ENCODE data around the gene GPRC5B.

GRCh38 chr16:19843371-19843770 is 41.3 kb downstream of the GPRC5B start:
- TF ChIP-seq POLR2A (IDR thresholded peaks at IDR 0.05) (no peak), CTCF (IDR thresholded peaks at IDR 0.05) (no peak)
